ENCODE measurements around the gene SKAP1. TPM values are rescaled to one million over a fixed set of nuclear protein-coding genes. Genes with fewer than 3 reads are reported as not detected.

SKAP1 gene
- total and polyA plus RNA-seq, 2 donors from 2014 or later: 34.8 to 42.6 TPM

GRCh38 chr17:48313096-48313755, 116.8 kb downstream of the SKAP1 start:
- H3K27me3 ChIP-seq (ENCODE audit: control insufficient read depth, insufficient read depth, low read length): no peaks in the 10 kb centered on the region

DNA sequence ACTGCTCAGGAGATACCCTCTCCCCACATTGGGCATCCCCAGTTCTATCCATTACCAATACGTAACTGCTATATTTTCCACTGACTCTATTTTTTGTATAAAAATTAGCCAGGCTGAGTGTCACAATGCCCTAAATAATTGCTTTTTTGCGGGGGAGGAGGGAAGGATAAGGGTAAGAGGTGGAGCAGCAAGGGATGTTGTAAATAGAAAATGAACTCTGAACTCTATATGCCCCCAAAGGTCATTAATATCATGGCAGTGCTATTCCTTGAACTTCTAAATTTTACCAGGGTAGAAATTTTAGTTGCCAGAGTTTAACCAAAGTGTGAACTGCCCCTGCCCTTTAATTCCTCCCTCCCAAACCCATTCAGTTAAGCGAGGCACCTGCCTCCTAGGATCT, 118.7 kb downstream of the SKAP1 start:
- intact Hi-C loops (cut with DNase I): no loop called here
- DNase-seq (peak in 1 of 5 donors; percentile 43), FAIRE-seq (no peak)
- H3K9ac ChIP-seq (ENCODE audit: low read length in 3 of 3): peak overlapping the region in 1 of 3 donors; percentile 2
- no peaks in the 10 kb centered on the region for H3K27me3 ChIP-seq (ENCODE audit: control insufficient read depth, insufficient read depth, low read length)
- no peaks in the 10 kb centered on the region for H3K9me3 ChIP-seq (ENCODE audit: control insufficient read depth in 2 of 3, insufficient read depth in 1 of 3, low read length in 3 of 3)
- no peak for TF ChIP-seq CTCF (IDR thresholded peaks at IDR 0.05; ENCODE audit: borderline replicate concordance, extremely low read depth, insufficient read depth)
- peak overlapping the region in 2 of 3 donors; percentile 12 to 43 for H3K4me3 ChIP-seq (ENCODE audit: low read length in 3 of 3)
- peaks cover 0 to 4% (median 0%) of the 10 kb centered on the region in 3 donors for H3K4me1 ChIP-seq (ENCODE audit: control insufficient read depth in 2 of 3, insufficient read depth in 2 of 3, low read depth in 1 of 3, low read length in 3 of 3)
- no peaks in the 10 kb centered on the region for H3K36me3 ChIP-seq (ENCODE audit: control insufficient read depth in 2 of 3, insufficient read depth in 3 of 3, low read length in 3 of 3)
- H3K27ac ChIP-seq (ENCODE audit: low read depth in 2 of 2, low read length in 2 of 2): no peak overlapping the region

More at GRCh38 chr17:48313096-48313755, 116.8 kb downstream of the SKAP1 start:
- H3K27ac ChIP-seq (ENCODE audit: low read depth in 2 of 2, low read length in 2 of 2): no peak overlapping the region
- TF ChIP-seq CTCF (IDR thresholded peaks at IDR 0.05; ENCODE audit: borderline replicate concordance, extremely low read depth, insufficient read depth): no peak
- intact Hi-C loops (cut with DNase I): no loop called here
- DNase-seq (peak in 2 of 5 donors; percentile 20 to 43), FAIRE-seq (no peak)
- no peaks in the 10 kb centered on the region for H3K36me3 ChIP-seq (ENCODE audit: control insufficient read depth in 2 of 3, insufficient read depth in 3 of 3, low read length in 3 of 3)
- peaks cover 0 to 4% (median 0%) of the 10 kb centered on the region in 3 donors for H3K4me1 ChIP-seq (ENCODE audit: control insufficient read depth in 2 of 3, insufficient read depth in 2 of 3, low read depth in 1 of 3, low read length in 3 of 3)
- no peaks in the 10 kb centered on the region for H3K9me3 ChIP-seq (ENCODE audit: control insufficient read depth in 2 of 3, insufficient read depth in 1 of 3, low read length in 3 of 3)
- H3K9ac ChIP-seq (ENCODE audit: low read length in 3 of 3): no peak overlapping the region
- H3K4me3 ChIP-seq (ENCODE audit: low read length in 3 of 3): no peak overlapping the region

DNA sequence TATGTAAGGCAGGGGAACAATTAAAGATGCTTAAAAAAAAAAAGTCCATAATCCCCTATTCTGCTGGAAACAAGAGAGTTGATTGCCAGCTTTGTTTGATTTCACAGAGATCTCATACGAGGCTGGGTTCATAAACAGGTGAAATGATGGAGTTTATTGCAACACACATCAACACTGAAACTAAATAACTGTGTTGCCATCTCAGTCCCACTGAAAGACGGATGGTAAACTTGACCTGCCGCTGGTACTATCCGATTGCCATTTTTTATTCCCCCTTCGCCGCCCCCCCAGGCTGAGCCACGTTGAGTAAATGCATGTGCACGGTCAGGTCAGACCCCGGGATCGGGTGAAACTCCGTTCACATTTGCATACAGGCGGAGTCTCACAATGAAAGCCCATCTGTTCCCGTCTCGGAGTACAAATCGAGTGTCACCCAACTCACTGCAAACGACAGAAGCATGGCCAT, 119.2 kb downstream of the SKAP1 start:
- H3K27ac ChIP-seq (ENCODE audit: low read depth in 2 of 2, low read length in 2 of 2): no peak overlapping the region
- no peak overlapping the region for H3K9ac ChIP-seq (ENCODE audit: low read length in 3 of 3)
- H3K27me3 ChIP-seq (ENCODE audit: control insufficient read depth, insufficient read depth, low read length): no peaks in the 10 kb centered on the region
- intact Hi-C loops (cut with DNase I): no loop called here
- DNase-seq: peak; percentile 71 to 96 (median 95)
- FAIRE-seq: no peak
- no peaks in the 10 kb centered on the region for H3K36me3 ChIP-seq (ENCODE audit: control insufficient read depth in 2 of 3, insufficient read depth in 3 of 3, low read length in 3 of 3)
- H3K9me3 ChIP-seq (ENCODE audit: control insufficient read depth in 2 of 3, insufficient read depth in 1 of 3, low read length in 3 of 3): no peaks in the 10 kb centered on the region
- H3K4me1 ChIP-seq (ENCODE audit: control insufficient read depth in 2 of 3, insufficient read depth in 2 of 3, low read depth in 1 of 3, low read length in 3 of 3): peaks cover 0 to 4% (median 0%) of the 10 kb centered on the region in 3 donors
- H3K4me3 ChIP-seq (ENCODE audit: low read length in 3 of 3): peak overlapping the region in 2 of 3 donors; percentile 40 to 43
- no peak for TF ChIP-seq CTCF (IDR thresholded peaks at IDR 0.05; ENCODE audit: borderline replicate concordance, extremely low read depth, insufficient read depth)

All from kidney (tissue), 14 donors.